Measurements from ENCODE around the gene ANKRD11.

ANKRD11 gene

GRCh38 chr16:89360760-89361435, 129.5 kb downstream of the ANKRD11 start:
- DNase-seq (ENCODE audit: low read depth): peak; percentile 72
- TF ChIP-seq CTCF (IDR thresholded peaks at IDR 0.05; ENCODE audit: low read depth, low read length, missing control alignments): no peak
- peak overlapping the region; percentile 15; the same call in 1 of the 2 replicates for H3K4me3 ChIP-seq (ENCODE audit: low read depth, low read length)

GRCh38 chr16:89359264-89360147, 130.9 kb downstream of the ANKRD11 start:
- DNase-seq (ENCODE audit: low read depth): no peak
- TF ChIP-seq CTCF (IDR thresholded peaks at IDR 0.05; ENCODE audit: low read depth, low read length, missing control alignments): no peak
- no peak overlapping the region for H3K4me3 ChIP-seq (ENCODE audit: low read depth, low read length)

GRCh38 chr16:89358030-89359005, 132.0 kb downstream of the ANKRD11 start:
- no peak overlapping the region for H3K4me3 ChIP-seq (ENCODE audit: low read depth, low read length)
- no peak for TF ChIP-seq CTCF (IDR thresholded peaks at IDR 0.05; ENCODE audit: low read depth, low read length, missing control alignments)
- no peak for DNase-seq (ENCODE audit: low read depth)

- no peak for TF ChIP-seq CTCF (IDR thresholded peaks at IDR 0.05; ENCODE audit: low read depth, low read length, missing control alignments)
- DNase-seq (ENCODE audit: low read depth): no peak
- H3K4me3 ChIP-seq (ENCODE audit: low read depth, low read length): no peak overlapping the region
These were observed 133.1 kb downstream of the ANKRD11 start for GRCh38 chr16:89357055-89357816.

- H3K4me3 ChIP-seq (ENCODE audit: low read depth, low read length): no peak overlapping the region
- no peak for TF ChIP-seq CTCF (IDR thresholded peaks at IDR 0.05; ENCODE audit: low read depth, low read length, missing control alignments)
- DNase-seq (ENCODE audit: low read depth): no peak
These were observed 134.7 kb downstream of the ANKRD11 start for GRCh38 chr16:89355686-89356085.

- no peak for DNase-seq (ENCODE audit: low read depth)
- TF ChIP-seq CTCF (IDR thresholded peaks at IDR 0.05; ENCODE audit: low read depth, low read length, missing control alignments): no peak
- H3K4me3 ChIP-seq (ENCODE audit: low read depth, low read length): no peak overlapping the region
These were observed 135.4 kb downstream of the ANKRD11 start for GRCh38 chr16:89355007-89355406.

Measured in GM12864 (cell line).